Stimulated activated naive CD8-positive, alpha-beta T cell treated with anti-CD3 and anti-CD28 coated beads, Interleukin-15, Interleukin-2, amounts not matched to agents 100 ng/mL and 50 ng/mL, for 24 hours (primary cell): Measurements from ENCODE around the gene PTGES2.

Experiments used
- H3K27ac Mint-ChIP-seq: one replicate; pipeline ENCODE4 v1.8.0; 2021; ENCODE audit warnings: mild to moderate bottlenecking, mixed read lengths
- H3K27me3 Mint-ChIP-seq: one replicate; pipeline ENCODE4 v1.8.0; 2021; ENCODE audit warnings: mixed read lengths
- H3K36me3 Mint-ChIP-seq: one replicate; pipeline ENCODE4 v1.8.0; 2021; ENCODE audit warnings: low read depth, mixed read lengths
- H3K4me1 Mint-ChIP-seq: one replicate; pipeline ENCODE4 v1.8.0; 2021; ENCODE audit warnings: low read depth, mixed read lengths
- H3K4me3 Mint-ChIP-seq: one replicate; pipeline ENCODE4 v1.8.0; 2021; ENCODE audit warnings: mild to moderate bottlenecking, mixed read lengths
- H3K9me3 Mint-ChIP-seq: one replicate; pipeline ENCODE4 v1.8.0; 2021; ENCODE audit warnings: mixed read lengths

PTGES2 gene

GRCh38 chr9:128099231-128099931 lies 28.1 kb downstream of the PTGES2 start:
- no peaks in the 10 kb centered on the region for H3K27me3 Mint-ChIP-seq
- no peaks in the 10 kb centered on the region for H3K9me3 Mint-ChIP-seq
- H3K4me3 Mint-ChIP-seq: peak overlapping the region; percentile 32
- H3K36me3 Mint-ChIP-seq: peaks cover 44% of the 10 kb centered on the region
- H3K4me1 Mint-ChIP-seq: peaks cover 79% of the 10 kb centered on the region
- peak overlapping the region; percentile 21 for H3K27ac Mint-ChIP-seq

DNA sequence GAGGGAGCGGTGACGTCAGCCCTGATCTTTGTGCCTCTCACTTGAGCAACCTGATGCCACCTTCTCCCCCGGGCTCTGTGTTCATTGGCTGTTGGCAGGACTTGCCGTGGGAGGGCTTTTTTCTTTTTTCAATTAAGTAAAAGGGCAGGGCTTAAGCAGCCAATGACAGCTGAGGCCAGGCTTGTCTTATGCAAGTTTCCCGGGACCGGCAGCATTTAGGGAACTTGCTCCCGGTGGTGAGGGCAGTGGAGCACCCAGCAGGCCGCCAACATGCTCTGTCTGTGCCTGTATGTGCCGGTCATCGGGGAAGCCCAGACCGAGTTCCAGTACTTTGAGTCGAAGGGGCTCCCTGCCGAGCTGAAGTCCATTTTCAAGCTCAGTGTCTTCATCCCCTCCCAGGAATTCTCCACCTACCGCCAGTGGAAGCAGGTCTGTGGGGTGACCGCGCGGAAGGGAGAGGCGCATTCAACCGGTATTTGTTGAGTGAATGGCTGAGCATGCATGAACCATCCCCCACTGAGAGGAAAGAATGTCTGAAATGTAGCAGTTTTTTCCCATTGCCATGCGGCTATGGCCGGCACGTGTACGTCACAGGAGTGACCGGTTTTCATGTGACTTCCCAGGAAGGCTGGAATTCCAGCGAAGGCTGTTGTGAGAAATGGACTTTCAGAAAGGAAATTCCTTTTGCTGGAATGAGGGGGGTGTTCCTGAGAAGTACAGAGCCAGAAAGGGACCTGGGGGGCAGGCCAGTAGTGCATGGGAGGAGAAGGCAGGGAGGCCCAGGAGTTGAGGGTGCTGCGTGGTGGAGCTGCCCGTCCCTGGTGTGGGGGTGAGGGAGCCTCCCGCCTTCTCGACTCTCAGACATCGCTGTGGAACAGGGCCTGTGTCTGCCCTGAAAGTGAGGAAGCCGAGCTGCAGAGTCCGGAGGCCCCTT lies 29.0 kb downstream of the PTGES2 start:
- peaks cover 38% of the 10 kb centered on the region for H3K36me3 Mint-ChIP-seq
- H3K27ac Mint-ChIP-seq: peak overlapping the region; percentile 67
- no peaks in the 10 kb centered on the region for H3K9me3 Mint-ChIP-seq
- H3K27me3 Mint-ChIP-seq: no peaks in the 10 kb centered on the region
- peak overlapping the region; percentile 32 for H3K4me3 Mint-ChIP-seq
- H3K4me1 Mint-ChIP-seq: peaks cover 81% of the 10 kb centered on the region

DNA sequence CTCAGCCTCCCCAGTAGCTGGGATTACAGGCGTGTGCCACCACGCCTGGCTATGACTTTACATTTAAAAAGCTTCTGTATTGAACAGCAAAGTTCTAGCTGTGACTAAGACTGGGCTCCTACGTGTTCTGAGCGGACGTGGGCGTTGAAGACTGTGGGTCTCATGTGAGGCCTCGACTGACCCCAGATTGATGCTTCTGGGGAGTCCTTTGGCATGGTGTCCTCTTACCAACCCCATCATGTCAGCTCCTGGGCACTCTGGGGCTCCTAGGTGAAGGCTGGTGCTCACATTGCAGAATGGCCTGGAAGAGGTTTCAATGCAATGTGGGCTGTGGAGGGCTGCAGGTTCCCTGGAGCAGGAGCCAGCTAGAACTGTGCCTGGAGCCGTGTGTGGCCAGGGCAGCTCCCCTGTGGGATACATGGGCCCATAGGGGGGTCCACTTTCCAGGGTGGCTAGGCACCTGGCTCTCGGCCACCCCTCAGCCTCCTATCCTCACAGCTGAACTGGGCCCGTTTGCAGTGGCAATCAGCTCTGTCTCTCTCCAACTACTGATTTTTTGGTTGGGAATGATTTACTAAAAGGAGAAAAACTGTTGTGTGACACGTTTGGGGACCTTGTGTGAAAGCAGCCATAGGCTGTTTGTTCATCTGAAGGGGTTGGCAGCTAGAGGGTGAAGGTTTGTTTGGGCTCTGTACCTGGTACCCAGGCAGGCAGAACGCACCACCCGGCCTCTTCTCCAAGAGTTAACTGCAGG lies 29.8 kb downstream of the PTGES2 start:
- H3K4me3 Mint-ChIP-seq: no peak overlapping the region
- H3K27me3 Mint-ChIP-seq: no peaks in the 10 kb centered on the region
- no peaks in the 10 kb centered on the region for H3K9me3 Mint-ChIP-seq
- H3K36me3 Mint-ChIP-seq: peaks cover 36% of the 10 kb centered on the region
- peaks cover 81% of the 10 kb centered on the region for H3K4me1 Mint-ChIP-seq
- H3K27ac Mint-ChIP-seq: peak overlapping the region; percentile 67

DNA sequence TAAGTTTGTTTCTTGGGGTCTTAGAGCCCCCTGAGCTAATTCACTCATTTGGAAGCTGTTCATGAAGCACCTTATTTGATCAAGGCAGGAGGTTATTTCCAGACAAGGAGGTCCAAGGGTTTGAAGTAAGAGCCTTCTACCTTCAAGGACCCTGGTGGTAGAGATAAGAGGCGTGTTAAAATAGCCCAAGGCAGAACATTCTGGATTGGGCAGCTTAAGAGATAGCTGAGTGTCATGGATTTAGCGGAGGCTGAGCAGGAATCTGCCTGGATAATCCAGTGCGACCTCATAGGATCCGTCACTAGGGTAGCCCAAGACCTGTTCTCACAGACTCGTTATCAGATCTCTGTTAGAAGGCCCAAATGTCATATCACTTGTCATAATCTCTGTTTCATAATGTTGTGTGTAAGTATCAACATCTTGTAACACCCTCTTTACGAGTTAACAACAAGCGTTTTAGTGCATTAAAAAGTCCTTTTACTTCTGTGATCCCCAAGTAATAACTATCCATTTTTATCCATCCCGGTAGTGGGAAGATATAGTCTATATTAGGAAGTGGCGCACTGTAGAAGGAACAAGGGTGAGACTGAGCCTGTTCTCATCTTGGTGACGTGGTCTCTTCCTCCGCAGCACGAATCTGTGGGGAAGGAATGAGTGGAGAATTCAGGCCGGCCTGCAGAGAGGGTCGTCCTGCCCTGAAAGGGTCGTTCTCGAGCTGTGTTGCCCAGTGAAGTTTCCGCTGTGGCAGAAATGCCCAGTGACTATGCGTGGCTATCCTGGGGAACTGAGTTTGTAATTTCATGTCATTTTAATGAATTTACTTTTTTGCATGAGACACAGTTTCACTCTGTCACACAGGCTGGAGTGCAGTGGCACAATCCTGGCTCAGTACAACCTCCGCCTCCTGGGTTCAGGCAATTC lies 30.7 kb downstream of the PTGES2 start:
- H3K4me3 Mint-ChIP-seq: no peak overlapping the region
- no peaks in the 10 kb centered on the region for H3K9me3 Mint-ChIP-seq
- H3K36me3 Mint-ChIP-seq: peaks cover 28% of the 10 kb centered on the region
- H3K27ac Mint-ChIP-seq: peak overlapping the region; percentile 65
- no peaks in the 10 kb centered on the region for H3K27me3 Mint-ChIP-seq
- peaks cover 81% of the 10 kb centered on the region for H3K4me1 Mint-ChIP-seq

DNA sequence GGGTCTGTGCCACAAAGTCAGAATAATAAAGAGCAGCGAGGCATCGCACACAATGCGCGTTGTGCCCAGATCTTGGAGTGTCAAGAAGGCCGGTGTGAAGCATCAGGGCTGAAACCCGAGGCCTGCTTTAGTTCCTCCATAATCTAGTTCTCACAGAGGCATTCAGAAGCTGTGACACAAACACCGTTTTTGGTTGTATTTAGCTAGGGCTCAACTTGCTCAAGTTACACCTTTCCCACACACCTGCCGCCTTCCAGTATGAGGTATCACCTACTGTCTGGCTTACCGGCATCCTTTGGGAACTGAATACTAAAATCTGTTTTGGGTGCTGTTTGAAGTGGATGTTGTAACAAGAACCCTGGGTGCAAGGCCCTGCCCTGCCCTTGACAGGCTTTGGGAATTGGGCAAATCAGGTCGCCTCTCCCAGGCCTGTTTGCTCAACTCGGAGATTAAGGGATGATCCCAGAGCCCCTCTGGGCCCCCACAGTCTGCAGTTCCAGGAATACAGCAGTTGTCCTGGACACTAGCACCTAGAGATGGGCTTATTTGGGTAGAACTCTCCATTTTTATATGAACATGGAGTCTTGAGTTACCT lies 32.5 kb downstream of the PTGES2 start:
- Mint-ChIP-seq H3K27me3 (no peaks in the 10 kb centered on the region), H3K27ac (peak overlapping the region; percentile 93), H3K4me3 (peak overlapping the region; percentile 21), H3K9me3 (no peaks in the 10 kb centered on the region), H3K4me1 (peaks cover 88% of the 10 kb centered on the region), H3K36me3 (peaks cover 22% of the 10 kb centered on the region)

DNA sequence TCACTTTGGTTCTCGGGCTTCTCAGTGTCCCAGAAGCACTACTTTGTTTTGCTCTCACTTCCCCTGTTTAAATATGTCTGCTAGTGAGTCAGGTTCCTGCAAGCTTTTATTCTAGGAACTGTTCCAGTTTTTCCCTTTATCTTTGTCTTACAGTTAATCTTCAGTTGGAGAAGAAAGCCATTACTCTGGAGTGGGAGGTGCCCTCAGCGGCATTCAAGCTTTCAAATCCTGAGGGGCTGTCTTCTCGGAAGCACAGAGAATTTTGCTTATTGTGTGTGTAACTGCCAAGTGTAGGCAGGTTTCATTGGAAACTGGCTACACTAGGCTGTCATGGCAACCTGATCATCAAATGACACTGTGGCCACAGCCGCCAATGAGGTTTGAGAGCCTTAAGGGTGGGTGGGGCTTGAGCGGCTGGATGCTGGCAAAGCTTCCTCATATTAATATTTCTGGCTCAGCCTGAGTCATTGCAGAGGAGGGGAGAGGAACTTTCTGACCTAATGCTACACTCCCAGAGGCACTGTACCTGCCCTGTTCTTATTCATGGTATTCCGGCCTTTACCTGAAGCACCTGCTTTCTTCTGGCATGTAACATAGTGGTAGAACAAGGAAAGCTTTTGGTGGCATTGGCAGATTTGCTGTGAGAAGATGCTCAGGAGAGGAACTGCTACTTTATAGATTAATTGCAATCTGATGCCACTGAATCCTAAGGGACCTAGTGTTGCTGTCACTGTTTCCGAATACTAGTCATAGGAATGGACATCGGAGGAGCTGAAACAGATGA lies 33.2 kb downstream of the PTGES2 start:
- H3K9me3 Mint-ChIP-seq: no peaks in the 10 kb centered on the region
- peak overlapping the region; percentile 93 for H3K27ac Mint-ChIP-seq
- H3K36me3 Mint-ChIP-seq: peaks cover 28% of the 10 kb centered on the region
- H3K4me1 Mint-ChIP-seq: peaks cover 88% of the 10 kb centered on the region
- H3K27me3 Mint-ChIP-seq: no peaks in the 10 kb centered on the region
- peak overlapping the region; percentile 68 for H3K4me3 Mint-ChIP-seq

GRCh38 chr9:128093011-128093410 lies 34.5 kb downstream of the PTGES2 start:
- no peaks in the 10 kb centered on the region for H3K27me3 Mint-ChIP-seq
- H3K36me3 Mint-ChIP-seq: peaks cover 28% of the 10 kb centered on the region
- no peaks in the 10 kb centered on the region for H3K9me3 Mint-ChIP-seq
- no peak overlapping the region for H3K4me3 Mint-ChIP-seq
- peak overlapping the region; percentile 93 for H3K27ac Mint-ChIP-seq
- H3K4me1 Mint-ChIP-seq: peaks cover 84% of the 10 kb centered on the region

DNA sequence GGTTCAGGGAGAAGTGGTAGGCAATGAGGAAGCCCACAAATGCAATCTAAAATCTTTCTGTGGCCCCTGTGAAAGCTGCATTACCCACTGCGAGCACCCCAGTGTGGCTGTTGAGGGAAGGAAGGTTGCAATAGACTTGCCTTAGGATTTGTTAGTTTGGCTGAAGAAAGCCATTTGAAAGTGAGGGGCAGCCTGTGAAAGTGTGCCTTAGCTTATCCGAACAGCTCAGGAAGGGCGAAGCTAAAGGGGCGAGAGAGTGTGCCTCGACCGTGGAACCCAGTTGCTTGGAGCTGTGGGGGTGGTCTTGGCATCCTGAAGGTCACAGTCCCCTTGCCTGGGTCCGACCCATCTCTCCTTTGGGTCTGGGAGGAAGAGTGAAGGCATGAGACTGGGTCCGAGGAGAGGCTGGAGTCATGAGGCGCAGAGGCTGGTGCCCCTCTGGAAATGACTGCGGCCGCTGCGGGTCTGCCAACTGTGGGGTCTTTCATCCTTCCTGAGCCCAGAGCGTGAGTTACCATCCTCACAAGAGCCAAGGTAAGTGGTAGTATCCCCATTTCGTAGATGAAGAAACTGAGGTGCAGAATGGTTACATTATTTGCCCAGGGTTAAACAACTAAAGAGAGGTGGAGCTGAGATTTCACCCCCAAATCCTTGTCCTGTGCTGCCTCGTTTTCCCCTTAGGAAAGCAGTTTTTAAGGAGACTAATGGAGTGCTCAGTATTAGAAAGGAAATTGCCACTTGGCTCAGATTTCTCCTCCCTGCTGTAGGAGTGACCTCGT lies 35.1 kb downstream of the PTGES2 start:
- H3K27me3 Mint-ChIP-seq: no peaks in the 10 kb centered on the region
- H3K36me3 Mint-ChIP-seq: peaks cover 30% of the 10 kb centered on the region
- H3K4me1 Mint-ChIP-seq: peaks cover 84% of the 10 kb centered on the region
- no peaks in the 10 kb centered on the region for H3K9me3 Mint-ChIP-seq
- H3K4me3 Mint-ChIP-seq: peak overlapping the region; percentile 42
- peak overlapping the region; percentile 93 for H3K27ac Mint-ChIP-seq

- Mint-ChIP-seq H3K27me3 (no peaks in the 10 kb centered on the region), H3K27ac (peak overlapping the region; percentile 66), H3K4me3 (peak overlapping the region; percentile 42), H3K4me1 (peaks cover 78% of the 10 kb centered on the region), H3K9me3 (no peaks in the 10 kb centered on the region), H3K36me3 (peaks cover 28% of the 10 kb centered on the region)
These were observed 36.0 kb downstream of the PTGES2 start for GRCh38 chr9:128091571-128091970.

- Mint-ChIP-seq H3K27ac (no peak overlapping the region), H3K27me3 (no peaks in the 10 kb centered on the region), H3K4me3 (no peak overlapping the region), H3K36me3 (peaks cover 26% of the 10 kb centered on the region), H3K4me1 (peaks cover 75% of the 10 kb centered on the region), H3K9me3 (no peaks in the 10 kb centered on the region)
These were observed 36.4 kb downstream of the PTGES2 start for GRCh38 chr9:128091144-128091543.

DNA sequence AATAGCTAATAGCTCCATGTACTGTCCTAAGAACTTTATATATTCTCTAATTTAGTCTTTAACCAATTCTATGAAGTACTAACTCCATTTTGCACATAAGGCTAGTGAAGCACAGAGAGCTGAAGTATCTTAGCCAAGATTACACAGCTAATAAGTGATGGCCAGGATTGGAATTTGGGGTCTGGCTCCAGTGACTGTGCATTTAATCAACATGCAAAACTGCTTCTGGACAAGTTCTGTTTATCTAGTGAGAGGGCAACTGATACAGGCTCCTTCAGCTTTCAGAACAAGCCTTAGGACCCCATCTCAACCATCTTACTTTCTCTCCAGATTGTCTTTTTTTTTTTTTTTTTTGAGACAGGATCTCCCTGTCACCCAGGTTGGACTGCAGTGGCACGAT lies 38.2 kb downstream of the PTGES2 start:
- Mint-ChIP-seq H3K4me1 (peaks cover 70% of the 10 kb centered on the region), H3K27me3 (no peaks in the 10 kb centered on the region), H3K27ac (peak overlapping the region; percentile 61), H3K36me3 (peaks cover 33% of the 10 kb centered on the region), H3K4me3 (no peak overlapping the region), H3K9me3 (no peaks in the 10 kb centered on the region)

- Mint-ChIP-seq H3K27ac (peak overlapping the region; percentile 45), H3K27me3 (no peaks in the 10 kb centered on the region), H3K4me3 (no peak overlapping the region)
These were observed 39.1 kb downstream of the PTGES2 start for GRCh38 chr9:128088253-128088945.

More at GRCh38 chr9:128088253-128088945, 39.1 kb downstream of the PTGES2 start:
- H3K4me1 Mint-ChIP-seq: peaks cover 69% of the 10 kb centered on the region
- H3K36me3 Mint-ChIP-seq: peaks cover 32% of the 10 kb centered on the region
- H3K9me3 Mint-ChIP-seq: no peaks in the 10 kb centered on the region
